ENCODE results near the gene ZDHHC20. TPM values are rescaled to one million over a fixed set of nuclear protein-coding genes. Genes with fewer than 3 reads are reported as not detected.

Gene ZDHHC20
- total RNA-seq, 1 experiment from 2014 or later, result 69.7 TPM

- TF ChIP-seq ERG (CRISPR knock-in tag; IDR thresholded peaks at IDR 0.05) (no peak), NR1H2 (CRISPR knock-in tag; IDR thresholded peaks at IDR 0.05) (no peak), ZNF232 (CRISPR knock-in tag; IDR thresholded peaks at IDR 0.05) (no peak), AR (CRISPR knock-in tag; IDR thresholded peaks at IDR 0.05) (no peak), TCF7 (CRISPR knock-in tag; IDR thresholded peaks at IDR 0.05; ENCODE audit: low read depth) (no peak), PRRX2 (CRISPR knock-in tag; IDR thresholded peaks at IDR 0.05) (no peak), TEAD1 (CRISPR knock-in tag; IDR thresholded peaks at IDR 0.05) (no peak), ZBTB43 (CRISPR knock-in tag; IDR thresholded peaks at IDR 0.05) (no peak)
Measured at GRCh38 chr13:21405309-21405708, 53.8 kb downstream of the ZDHHC20 start (continued).

- Mint-ChIP-seq H3K27me3 (ENCODE audit: low read depth) (no peaks in the 10 kb centered on the region), H3K27ac (no peak overlapping the region)
- TF ChIP-seq PREB (CRISPR knock-in tag; IDR thresholded peaks at IDR 0.05; ENCODE audit: borderline replicate concordance) (no peak), CREB1 (CRISPR knock-in tag; IDR thresholded peaks at IDR 0.05) (no peak), ZNF138 (CRISPR knock-in tag; conservative IDR thresholded peaks at IDR 0.05) (no peak), ARID4B (CRISPR knock-in tag; IDR thresholded peaks at IDR 0.05; ENCODE audit: borderline replicate concordance) (no peak), NFE2L1 (CRISPR knock-in tag; IDR thresholded peaks at IDR 0.05) (no peak), PRDM15 (CRISPR knock-in tag; IDR thresholded peaks at IDR 0.05) (no peak), ZNF281 (CRISPR knock-in tag; IDR thresholded peaks at IDR 0.05) (no peak)
Measured at GRCh38 chr13:21402586-21403307, 56.4 kb downstream of the ZDHHC20 start.

More at GRCh38 chr13:21402586-21403307, 56.4 kb downstream of the ZDHHC20 start:
- Mint-ChIP-seq H3K9me3 (peaks cover 7% of the 10 kb centered on the region), H3K4me1 (peaks cover 6% of the 10 kb centered on the region; the same call in 1 of the 2 replicates), H3K36me3 (peaks cover 40% of the 10 kb centered on the region), H3K4me3 (no peak overlapping the region)
- DNase-seq (ENCODE audit: low spot score) (no peak), ATAC-seq (no peak)
- CTCF ChIA-PET, result no interaction called here
- POLR2A ChIA-PET, result interaction anchor here (0.6 kb wide), 1 partner anchor 11 kb away, joined by 3 read pairs; no protein-coding TSS in a partner anchor

Data from WTC11 (cell line).